ENCODE data around the gene UQCC3.

DNA sequence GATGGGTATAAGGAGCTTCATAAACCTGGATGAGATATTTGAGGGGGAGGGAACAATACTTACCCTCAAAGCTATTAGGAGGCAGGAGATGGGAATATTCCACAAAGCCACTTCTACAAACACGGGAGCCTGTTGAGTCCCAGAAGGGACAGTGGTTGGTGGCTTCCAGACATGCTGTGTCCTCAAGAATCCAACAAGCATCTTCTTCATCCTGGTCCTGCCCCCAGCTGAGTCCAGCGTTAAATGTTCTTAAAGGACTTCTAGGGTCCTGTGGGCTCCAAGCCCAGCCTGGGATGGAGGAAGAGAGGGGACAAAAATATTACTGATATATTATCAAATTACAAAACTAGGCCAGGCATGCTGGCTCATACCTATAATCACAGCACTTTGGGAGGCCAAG, 4.0 kb upstream of the UQCC3 start:
- TF ChIP-seq SMC3 (IDR thresholded peaks at IDR 0.05; ENCODE audit: borderline replicate concordance, low read length) (no peak), NR2C1 (IDR thresholded peaks at IDR 0.05) (no peak), MAX (IDR thresholded peaks at IDR 0.05; ENCODE audit: low read depth, low read length) (no peak), HDGF (IDR thresholded peaks at IDR 0.05) (no peak), ZBTB33 (IDR thresholded peaks at IDR 0.05) (no peak), KDM1A (IDR thresholded peaks at IDR 0.05; ENCODE audit: borderline replicate concordance) (no peak)
